Aorta (tissue), 5 donors: ENCODE measurements around the gene UBL5. TPM values are rescaled to one million over a fixed set of nuclear protein-coding genes. Genes with fewer than 3 reads are reported as not detected.
"Not testable (repeated sequence)": the region's sequence is repeated elsewhere in the genome, so short reads cannot be mapped to it uniquely, and the experiment has no call there.

ENCODE experiments used
- ATAC-seq: fragments of 200-7000 bp; cut with Tn5 transposase; one replicate; pipeline ENCODE4 v1.9.1; 2022; ENCODE audit warnings: moderate library complexity; ENCODE audit not compliant: low FRiP score
- DNase-seq, 2 donors: peaks; one replicate each; pipeline ENCODE4 v3.0.0-alpha.2; 2020
- H3K27ac ChIP-seq, 2 donors: one replicate each; pipeline ENCODE4 v1.5.1; 2013; ENCODE audit warnings: low read length in 2 of 2, mild to moderate bottlenecking in 2 of 2, moderate library complexity in 2 of 2, control low read depth in 1 of 2, inconsistent platforms in 1 of 2, low read depth in 1 of 2
- H3K27me3 ChIP-seq, 2 donors: one replicate each; pipeline ENCODE4 v1.6.1; 2013; ENCODE audit warnings: control low read depth in 1 of 2, low read length in 1 of 2, mild to moderate bottlenecking in 1 of 2, moderate library complexity in 1 of 2; ENCODE audit not compliant: insufficient read depth in 2 of 2, control insufficient read depth in 1 of 2
- H3K36me3 ChIP-seq, 2 donors: one replicate each; pipeline ENCODE4 v1.6.1; 2013; ENCODE audit warnings: control low read depth in 1 of 2, low read length in 1 of 2, mild to moderate bottlenecking in 1 of 2; ENCODE audit not compliant: insufficient read depth in 2 of 2, control insufficient read depth in 1 of 2
- H3K4me1 ChIP-seq, 2 donors: one replicate each; pipeline ENCODE4 v1.6.1; 2013; ENCODE audit warnings: low read length in 2 of 2, control low read depth in 1 of 2, mild to moderate bottlenecking in 1 of 2, moderate library complexity in 1 of 2; ENCODE audit not compliant: insufficient read depth in 2 of 2, control insufficient read depth in 1 of 2
- H3K4me3 ChIP-seq, 2 donors: one replicate each; pipeline ENCODE4 v1.5.1; 2013; ENCODE audit warnings: low read length in 2 of 2, control low read depth in 1 of 2, mild to moderate bottlenecking in 1 of 2
- H3K9me3 ChIP-seq: one replicate; pipeline ENCODE4 v1.6.1; 2013; ENCODE audit warnings: mild to moderate bottlenecking, low read length; ENCODE audit not compliant: control insufficient read depth
- WGBS, 2 donors: extraction: QIAGEN DNeasy Blood & Tissue Kit; methylation state at CpG; one replicate each; pipeline ENCODE4 v1.1.7; 2013; 5-methylcytosine and 5-hydroxymethylcytosine counted together
- intact Hi-C, 2 donors: fragments of 100-400 bp; cut with DNase I; formaldehyde crosslinking; loops; one replicate each; pipeline versions ENCODE4 v1.14.2 to v1.15.0; 2022
- long read RNA-seq, 2 donors: library from polyadenylated mRNA; unstranded; transcript quantifications; one replicate each; pipeline ENCODE4 v2.0.0, GENCODE V29; 2020 to 2021
- polyA plus RNA-seq, 2 donors: library from polyadenylated mRNA; stranded (reverse); fragments of 200-250 nt; gene quantifications; one replicate each; pipeline ENCODE4 v1.2.3, GENCODE V29; 2013
- total RNA-seq, 2 donors: library from RNA; stranded (reverse); fragmentation: NEBNext Ultra II Directional; extraction: Animal tissue kit (Norgen Biotek cat#: 25700); gene quantifications; one replicate each; pipeline ENCODE4 v1.2.1, GENCODE V29; 2021
- donor health status: healthy with polysubstance abuse.
- donor health status: Bipolar disorder and iron deficiency.
- donor health status: DM: no; HTN: no; CAD: no.
- donor health status: DM: no; HTN: no; CAD: no.
- donor health status: DM: yes; HTN: yes; CAD: no.

Gene UBL5
- total RNA-seq (100 to 1,000 TPM; 207 to 220 TPM), polyA plus RNA-seq (1,000 to 10,000 TPM in 1 of 2 donors, 100 to 1,000 TPM in 1; 603 to 1,147 TPM)
- long read RNA-seq, donor 1, transcript UBL5-203 (3 exons, 573 nt), result minor isoform, 5 of 33 reads
- long read RNA-seq, donor 1, transcript UBL5-202 (5 exons, 432 nt), result major isoform, 15 of 33 reads
- long read RNA-seq, donor 1, partial matches to known transcripts, result 7 of 33 reads
- long read RNA-seq, donor 1, other reads (novel, unspliced or antisense), result 2 of 33 reads
- long read RNA-seq, donor 2, transcript UBL5-202 (5 exons, 432 nt), result major isoform, 32 of 39 reads
- long read RNA-seq, donor 2, partial matches to known transcripts, result 3 of 39 reads
- long read RNA-seq, donor 2, other reads (novel, unspliced or antisense), result 0 of 39 reads

DNA sequence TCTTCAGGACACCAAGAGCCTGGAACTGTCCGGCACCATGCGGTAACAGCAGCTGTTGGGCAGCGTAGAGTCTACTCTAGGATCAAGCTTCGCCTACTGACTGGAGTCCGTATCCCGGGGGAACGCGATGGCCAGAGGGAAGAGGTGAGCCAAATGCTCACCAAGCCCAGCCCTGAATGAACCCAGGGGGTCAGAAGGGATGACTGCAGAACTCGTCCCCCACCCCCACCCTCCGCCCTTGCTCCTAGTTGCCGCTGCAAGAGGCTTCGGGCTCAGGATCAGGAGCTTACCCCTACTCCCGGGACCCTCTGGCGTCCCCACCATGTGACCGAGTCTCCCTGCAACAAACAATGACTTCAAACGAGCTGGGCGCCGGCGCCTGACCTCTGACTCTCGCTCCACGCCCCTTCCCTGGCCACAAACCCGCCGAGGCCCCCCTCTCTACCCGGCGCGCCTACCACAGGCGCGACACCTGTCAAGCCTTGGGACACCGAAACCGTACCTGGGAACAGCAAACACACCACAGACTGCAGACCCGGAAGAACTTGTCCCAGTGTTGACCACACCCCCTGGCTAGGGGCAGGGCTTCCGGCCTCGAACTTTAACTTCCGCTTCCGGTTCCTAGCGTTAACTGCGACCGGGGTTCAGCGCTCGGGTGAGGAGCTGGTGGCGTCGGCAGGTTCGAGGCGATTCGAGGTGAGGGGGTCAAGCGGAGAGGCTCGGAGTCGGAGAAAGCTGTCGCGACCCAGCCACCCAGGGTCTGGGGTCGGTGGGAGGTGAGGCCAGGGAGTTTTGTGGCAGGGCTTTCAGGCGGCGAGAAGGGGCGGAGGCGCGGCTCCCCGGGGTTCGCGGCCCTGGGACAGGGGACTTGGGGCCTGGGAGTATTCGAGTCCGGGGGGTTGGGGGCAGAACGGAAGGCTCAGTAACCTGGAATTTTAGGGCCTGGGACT, at the start of gene UBL5:
TSS of gene UBL5 (plus strand) at position 630 of the 950 bp plus-strand sequence. CDS start 420 bp downstream, outside the sequence.
- intact Hi-C loops, result no loop called here
- H3K27me3 ChIP-seq, result no peaks in the 10 kb centered on the region
- no peaks in the 10 kb centered on the region for H3K9me3 ChIP-seq
- peak; percentile 93 for ATAC-seq
- H3K27ac ChIP-seq, result no peak within 1 kb of the TSS
- peak; percentile 91 to 93 for DNase-seq
- no peaks in the 10 kb centered on the region for H3K4me1 ChIP-seq
- H3K4me3 ChIP-seq, result peak within 1 kb of the TSS; percentile 22 to 81
- WGBS, 2 donors, result 0% methylated on average over 62 of the region's 62 CpGs
- no peaks in the 10 kb centered on the region for H3K36me3 ChIP-seq

DNA sequence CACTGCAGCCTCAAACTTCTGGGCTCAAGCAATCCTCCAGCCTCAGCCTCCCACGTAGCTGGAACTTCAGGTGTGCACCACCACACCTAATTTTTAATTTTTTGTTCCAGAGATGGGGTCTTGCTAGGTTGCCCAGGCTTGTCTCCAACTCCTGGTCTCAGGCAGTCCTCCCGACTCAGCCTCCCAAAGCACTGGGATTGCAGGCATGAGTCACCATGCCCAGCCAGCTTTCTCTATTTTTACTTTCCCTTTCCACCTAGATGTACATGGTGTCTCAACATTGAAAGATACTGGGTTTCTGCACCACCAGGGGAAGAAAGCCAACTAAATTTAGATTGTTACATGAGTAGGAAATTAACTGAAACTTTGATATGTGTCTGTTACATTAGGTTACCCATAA, 45.4 kb upstream of the UBL5 start:
- H3K4me3 ChIP-seq, result no peak overlapping the region
- no peaks in the 10 kb centered on the region for H3K9me3 ChIP-seq
- no peaks in the 10 kb centered on the region for H3K36me3 ChIP-seq
- WGBS, 2 donors, result 95 to 98% methylated on average over 2 of the region's 2 CpGs
- no peaks in the 10 kb centered on the region for H3K27me3 ChIP-seq
- intact Hi-C loops, result no loop called here
- DNase-seq (no peak), ATAC-seq (no peak)
- H3K27ac ChIP-seq, result no peak overlapping the region
- H3K4me1 ChIP-seq, result no peaks in the 10 kb centered on the region

DNA sequence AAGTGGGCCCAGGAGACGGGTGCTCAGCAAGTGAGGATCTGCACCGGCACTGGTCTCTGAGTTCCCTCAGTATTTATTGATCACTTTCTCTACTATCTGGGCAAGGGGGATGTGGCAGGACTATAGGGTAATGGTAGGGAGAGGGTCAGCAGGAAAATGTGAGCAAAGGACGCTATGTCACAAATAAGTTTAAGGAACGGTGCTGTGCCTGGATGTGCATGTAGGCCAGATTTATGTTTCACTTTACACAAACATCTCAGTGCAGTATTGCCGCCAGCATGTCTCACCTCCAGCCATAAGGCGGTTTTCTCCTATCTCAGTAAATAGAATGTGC, 43.6 kb upstream of the UBL5 start:
- DNase-seq, H3K9me3 ChIP-seq: not testable (repeated sequence)
- intact Hi-C loops, result loop anchor here (2.0 kb wide), 1 partner anchor 15 kb away; the partner anchor contains the start of gene ZNF846 (in 2 of the 2)

DNA sequence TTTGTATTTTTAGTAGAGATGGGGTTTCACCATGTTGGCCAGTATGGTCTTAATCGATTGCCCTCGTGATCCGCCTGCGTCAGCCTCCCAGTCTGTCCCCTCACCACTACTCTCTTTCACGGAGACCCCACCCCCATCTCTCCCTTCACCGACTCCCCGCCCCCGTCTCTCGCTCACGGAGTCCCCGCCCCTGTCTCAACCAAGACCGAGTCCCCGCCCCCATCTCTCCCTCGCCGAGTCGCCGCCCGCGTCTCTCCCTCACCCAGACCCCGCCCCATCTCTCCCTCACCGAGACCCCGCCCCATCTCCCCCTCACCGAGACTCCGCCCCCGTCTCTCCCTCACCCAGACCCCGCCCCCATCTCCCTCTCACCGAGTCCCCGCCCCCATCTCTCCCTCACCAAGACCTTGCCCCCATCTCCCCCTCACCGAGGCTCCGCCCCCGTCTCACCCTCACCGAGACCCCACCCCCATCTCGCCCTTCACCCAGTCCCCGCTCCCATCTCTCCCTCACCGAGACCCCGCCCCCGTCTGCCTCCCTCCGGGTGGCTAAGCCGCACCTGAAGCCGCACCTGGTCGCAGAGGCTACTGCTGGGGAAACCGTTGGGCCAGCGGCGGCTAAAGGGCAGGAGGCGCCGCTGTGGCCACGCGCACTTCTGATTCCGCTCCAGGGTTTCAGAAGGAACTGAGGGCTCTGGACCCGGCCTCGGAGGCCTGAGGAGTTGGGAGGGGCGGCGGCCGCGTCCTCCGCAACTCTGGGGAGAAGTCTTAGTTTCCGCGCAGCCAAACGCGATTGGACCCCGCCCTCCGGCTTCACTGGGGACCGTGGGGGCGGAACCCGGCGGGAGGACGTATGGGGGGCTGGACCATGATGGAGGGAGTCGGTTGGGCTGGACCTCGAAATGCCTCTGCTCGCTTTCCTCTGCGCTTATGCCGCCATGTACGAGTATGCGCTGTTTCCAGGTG, 42.1 kb upstream of the UBL5 start:
- no peaks in the 10 kb centered on the region for H3K9me3 ChIP-seq
- H3K27ac ChIP-seq, result peak overlapping the region in 1 of 2 donors; percentile 97
- H3K4me3 ChIP-seq, result peak overlapping the region; percentile 67
- 1 to 2% methylated on average over 67 to 74 of the region's 74 CpGs for WGBS, 2 donors
- DNase-seq (peak; percentile 99), ATAC-seq (peak; percentile 96)
- intact Hi-C loops, result loop anchor here (2.0 kb wide), 1 partner anchor 17 kb away; the partner anchor contains the start of gene ZNF846 (in 2 of the 2)
- H3K36me3 ChIP-seq, result no peaks in the 10 kb centered on the region
- no peaks in the 10 kb centered on the region for H3K4me1 ChIP-seq
- no peaks in the 10 kb centered on the region for H3K27me3 ChIP-seq

More for the DNA sequence above, 43.6 kb upstream of the UBL5 start:
- H3K27me3 ChIP-seq, H3K36me3 ChIP-seq, H3K4me1 ChIP-seq, H3K27ac ChIP-seq, ATAC-seq, H3K4me3 ChIP-seq: not testable (repeated sequence)
- 79 to 82% methylated on average over 6 of the region's 6 CpGs for WGBS, 2 donors

DNA sequence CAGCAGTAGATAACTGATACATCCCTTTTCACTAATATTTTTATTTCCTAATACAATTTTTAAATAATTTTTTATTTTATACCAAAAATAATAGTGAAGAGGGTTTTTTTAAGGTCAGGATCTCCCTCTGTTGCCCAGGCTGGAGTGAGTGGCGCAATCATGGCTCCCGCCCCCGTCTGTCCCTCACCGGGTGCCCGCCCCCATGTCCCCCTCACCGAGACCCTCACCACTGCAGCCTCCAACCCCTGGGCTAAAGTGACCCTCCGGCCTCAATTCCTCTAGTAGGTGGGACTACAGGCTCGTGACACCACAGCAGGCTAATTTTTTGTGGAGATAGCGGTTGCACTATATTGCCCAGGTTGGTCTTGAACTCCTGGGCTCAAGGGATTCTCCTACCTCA, 41.4 kb upstream of the UBL5 start:
- intact Hi-C loops, result no loop called here
- Histone ChIP-seq H3K36me3 (no peaks in the 10 kb centered on the region), H3K27ac (peak overlapping the region in 1 of 2 donors; percentile 11), H3K27me3 (no peaks in the 10 kb centered on the region), H3K9me3 (no peaks in the 10 kb centered on the region), H3K4me1 (no peaks in the 10 kb centered on the region), H3K4me3 (peak overlapping the region in 1 of 2 donors; percentile 67)
- 52 to 54% methylated on average over 9 of the region's 9 CpGs for WGBS, 2 donors
- DNase-seq (peak in 1 of 2 donors; percentile 56), ATAC-seq (no peak)

DNA sequence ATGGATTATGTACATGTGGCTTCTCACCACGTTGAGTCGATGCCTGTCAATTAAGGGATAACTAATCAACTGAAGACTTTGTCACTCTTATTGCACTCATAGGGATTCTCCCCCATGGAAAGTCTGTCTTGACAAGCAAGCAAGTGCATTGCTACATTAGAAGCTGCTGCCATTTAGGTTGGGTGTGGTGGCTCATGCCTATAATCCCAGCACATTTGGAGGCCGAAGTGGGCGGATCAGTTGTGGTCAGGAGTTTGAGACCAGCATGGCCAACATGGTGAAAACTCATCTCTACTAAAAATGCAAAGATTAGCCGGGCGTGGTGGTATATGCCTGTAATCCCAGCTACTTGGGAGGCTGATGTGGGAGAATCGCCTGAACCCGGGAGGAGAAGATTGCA, 40.9 kb upstream of the UBL5 start:
- Histone ChIP-seq H3K36me3 (no peaks in the 10 kb centered on the region), H3K9me3 (no peaks in the 10 kb centered on the region), H3K27ac (no peak overlapping the region), H3K4me1 (no peaks in the 10 kb centered on the region), H3K27me3 (no peaks in the 10 kb centered on the region), H3K4me3 (no peak overlapping the region)
- ATAC-seq (no peak), DNase-seq (no peak)
- 94 to 97% methylated on average over 8 of the region's 8 CpGs for WGBS, 2 donors
- intact Hi-C loops, result no loop called here

DNA sequence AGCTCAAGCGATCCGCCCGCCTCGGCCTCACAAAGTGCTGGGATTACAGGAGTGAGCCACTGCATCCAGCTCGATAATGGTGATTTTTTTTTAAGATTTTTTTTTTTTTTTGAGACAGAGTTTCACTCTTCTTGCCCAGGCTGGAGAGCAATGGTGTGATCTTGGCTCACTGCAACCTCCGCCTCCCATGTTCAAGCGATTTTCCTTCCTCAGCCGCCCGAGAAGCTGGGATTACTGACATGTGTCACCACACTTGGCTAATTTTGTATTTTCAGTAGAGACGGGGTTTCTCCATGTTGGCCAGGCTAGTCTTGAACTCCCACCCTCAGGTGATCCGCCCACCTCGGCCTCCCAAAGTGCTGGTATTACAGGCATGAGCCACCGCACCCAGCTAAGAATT, 39.1 kb upstream of the UBL5 start:
- DNase-seq, H3K27me3 ChIP-seq, H3K9me3 ChIP-seq, H3K4me3 ChIP-seq, ATAC-seq, H3K27ac ChIP-seq, H3K4me1 ChIP-seq, intact Hi-C loops, H3K36me3 ChIP-seq: not testable (repeated sequence)
- WGBS, 2 donors, result 94% methylated on average over 13 of the region's 13 CpGs

DNA sequence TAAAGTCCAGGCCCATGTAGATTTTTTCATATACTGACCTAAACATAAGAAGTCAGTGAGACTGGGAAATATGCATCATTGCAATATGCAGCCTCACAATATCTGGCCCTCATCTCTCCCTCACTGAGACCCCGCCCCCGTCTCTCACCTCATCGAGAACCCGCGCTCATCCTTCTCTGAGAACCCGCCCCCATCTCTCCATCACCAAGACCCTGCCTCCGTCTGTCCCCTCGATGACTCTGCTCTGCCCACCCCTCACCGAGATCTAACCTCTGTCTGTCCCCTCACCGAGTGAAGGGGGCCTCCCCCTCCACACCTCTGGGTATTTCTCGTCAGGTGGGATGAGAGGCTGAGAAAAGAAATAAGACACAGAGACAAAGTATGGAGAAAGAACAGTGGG, 38.7 kb upstream of the UBL5 start:
- H3K27me3 ChIP-seq, result no peaks in the 10 kb centered on the region
- 74 to 77% methylated on average over 11 of the region's 11 CpGs for WGBS, 2 donors
- DNase-seq (no peak), ATAC-seq (no peak)
- no peaks in the 10 kb centered on the region for H3K9me3 ChIP-seq
- intact Hi-C loops, result no loop called here
- H3K36me3 ChIP-seq, result no peaks in the 10 kb centered on the region
- no peak overlapping the region for H3K27ac ChIP-seq
- H3K4me3 ChIP-seq, result no peak overlapping the region
- no peaks in the 10 kb centered on the region for H3K4me1 ChIP-seq
